Activated CD4-positive, alpha-beta T cell treated with anti-CD3 and anti-CD28 coated beads, Interleukin-2, amount 10 ng/mL, durations not matched to agents 24 days and 14 days (primary cell): ENCODE results near the gene PRR14L. TPM values are rescaled to one million over a fixed set of nuclear protein-coding genes. Genes with fewer than 3 reads are reported as not detected.
"Not testable (repeated sequence)": the region's sequence is repeated elsewhere in the genome, so short reads cannot be mapped to it uniquely, and the experiment has no call there.

ENCODE experiments used
- DNase-seq: peaks from one replicate; pipeline ENCODE4 v3.0.0; 2022
- H3K27ac Mint-ChIP-seq: one replicate; pipeline ENCODE4 v1.8.0; 2022; ENCODE audit warnings: mild to moderate bottlenecking, mixed read lengths
- H3K27me3 Mint-ChIP-seq: one replicate; pipeline ENCODE4 v1.8.0; 2022; ENCODE audit warnings: mixed read lengths
- H3K36me3 Mint-ChIP-seq: one replicate; pipeline ENCODE4 v1.8.0; 2022; ENCODE audit warnings: low read depth, mild to moderate bottlenecking, mixed read lengths
- H3K4me1 Mint-ChIP-seq: one replicate; pipeline ENCODE4 v1.8.0; 2021; ENCODE audit warnings: mixed read lengths
- H3K4me3 Mint-ChIP-seq: one replicate; pipeline ENCODE4 v1.8.0; 2022; ENCODE audit warnings: mild to moderate bottlenecking, moderate library complexity, mixed read lengths
- H3K9me3 Mint-ChIP-seq: one replicate; pipeline ENCODE4 v1.8.0; 2021; ENCODE audit warnings: mixed read lengths
- intact Hi-C: fragments of 100-400 bp; cut with micrococcal nuclease; formaldehyde crosslinking; loops from one replicate; pipeline ENCODE4 v1.15.1; 2023
- total RNA-seq: library from RNA; stranded (reverse); gene quantifications from 2 replicates; pipeline ENCODE4 v1.2.3, GENCODE V29; 2022

The PRR14L gene
- total RNA-seq, result 61.0 and 63.6 TPM in 2 replicates

- DNase-seq, result peak; percentile 100
- Mint-ChIP-seq H3K4me3 (peak within 1 kb of the TSS; percentile 99), H3K4me1 (peaks cover 48% of the 10 kb centered on the region), H3K36me3 (peaks cover 22% of the 10 kb centered on the region), H3K9me3 (no peaks in the 10 kb centered on the region), H3K27ac (peak within 1 kb of the TSS; percentile 96), H3K27me3 (peaks cover 2% of the 10 kb centered on the region)
- intact Hi-C loops, result loop anchor here (1.0 to 5.0 kb wide), 4 partner anchors 87 to 723 kb away; partner anchors contain the start of genes FBXO7, PISD, SMTN and YWHAH
Observed at GRCh38 chr22:31749636-31750364, at the start of gene PRR14L. Gene PRR14L, minus strand, starts transcription at chr22:31750132. Its CDS starts 11,272 bp downstream, at chr22:31738860.

GRCh38 chr22:31799358-31799757 is 49.4 kb upstream of the PRR14L start:
- H3K9me3 Mint-ChIP-seq, intact Hi-C loops, DNase-seq, H3K27ac Mint-ChIP-seq, H3K4me3 Mint-ChIP-seq, H3K4me1 Mint-ChIP-seq, H3K27me3 Mint-ChIP-seq: not testable (repeated sequence)
- peaks cover 29% of the 10 kb centered on the region for H3K36me3 Mint-ChIP-seq

- no peaks in the 10 kb centered on the region for H3K9me3 Mint-ChIP-seq
- H3K4me3 Mint-ChIP-seq, result no peak overlapping the region
- H3K36me3 Mint-ChIP-seq, result peaks cover 21% of the 10 kb centered on the region
- no peaks in the 10 kb centered on the region for H3K27me3 Mint-ChIP-seq
- peaks cover 5% of the 10 kb centered on the region for H3K4me1 Mint-ChIP-seq
- no peak for DNase-seq
- no peak overlapping the region for H3K27ac Mint-ChIP-seq
- intact Hi-C loops, result no loop called here
Observed at GRCh38 chr22:31790240-31790639, 40.3 kb upstream of the PRR14L start.

GRCh38 chr22:31789803-31790202 is 39.9 kb upstream of the PRR14L start:
- intact Hi-C loops, result no loop called here

GRCh38 chr22:31776231-31776630 is 26.3 kb upstream of the PRR14L start:
- Mint-ChIP-seq H3K4me1 (no peaks in the 10 kb centered on the region), H3K36me3 (peaks cover 29% of the 10 kb centered on the region), H3K4me3 (no peak overlapping the region), H3K9me3 (no peaks in the 10 kb centered on the region), H3K27ac (no peak overlapping the region), H3K27me3 (no peaks in the 10 kb centered on the region)
- intact Hi-C loops, result no loop called here
- DNase-seq, result no peak

More at GRCh38 chr22:31789803-31790202, 39.9 kb upstream of the PRR14L start:
- no peak for DNase-seq
- Mint-ChIP-seq H3K4me3 (no peak overlapping the region), H3K4me1 (peaks cover 5% of the 10 kb centered on the region), H3K27ac (no peak overlapping the region), H3K27me3 (no peaks in the 10 kb centered on the region), H3K36me3 (peaks cover 24% of the 10 kb centered on the region), H3K9me3 (no peaks in the 10 kb centered on the region)

GRCh38 chr22:31773416-31773815 is 23.5 kb upstream of the PRR14L start:
- Mint-ChIP-seq H3K4me1 (no peaks in the 10 kb centered on the region), H3K27ac (no peak overlapping the region), H3K4me3 (no peak overlapping the region), H3K9me3 (no peaks in the 10 kb centered on the region), H3K36me3 (peaks cover 24% of the 10 kb centered on the region), H3K27me3 (no peaks in the 10 kb centered on the region)
- DNase-seq, result no peak
- intact Hi-C loops, result no loop called here

- no peaks in the 10 kb centered on the region for H3K9me3 Mint-ChIP-seq
- H3K4me3 Mint-ChIP-seq, result no peak overlapping the region
- peaks cover 29% of the 10 kb centered on the region for H3K36me3 Mint-ChIP-seq
- intact Hi-C loops, result no loop called here
- no peaks in the 10 kb centered on the region for H3K27me3 Mint-ChIP-seq
- H3K27ac Mint-ChIP-seq, result no peak overlapping the region
- no peak for DNase-seq
- no peaks in the 10 kb centered on the region for H3K4me1 Mint-ChIP-seq
Observed at GRCh38 chr22:31768422-31769059, 18.6 kb upstream of the PRR14L start.

- Mint-ChIP-seq H3K27me3 (no peaks in the 10 kb centered on the region), H3K9me3 (no peaks in the 10 kb centered on the region), H3K4me1 (no peaks in the 10 kb centered on the region), H3K27ac (no peak overlapping the region), H3K36me3 (peaks cover 36% of the 10 kb centered on the region), H3K4me3 (no peak overlapping the region)
- DNase-seq, result no peak
- intact Hi-C loops, result no loop called here
Observed at GRCh38 chr22:31764785-31765184, 14.9 kb upstream of the PRR14L start.

- H3K4me3 Mint-ChIP-seq, H3K27ac Mint-ChIP-seq, intact Hi-C loops, H3K27me3 Mint-ChIP-seq, DNase-seq, H3K9me3 Mint-ChIP-seq: not testable (repeated sequence)
- H3K4me1 Mint-ChIP-seq, result peaks cover 15% of the 10 kb centered on the region
- H3K36me3 Mint-ChIP-seq, result peaks cover 17% of the 10 kb centered on the region
Observed at GRCh38 chr22:31758860-31759259, 8.9 kb upstream of the PRR14L start.

- intact Hi-C loops, result no loop called here
- no peak for DNase-seq
Observed at GRCh38 chr22:31757265-31757664, 7.3 kb upstream of the PRR14L start.

GRCh38 chr22:31754813-31755212 is 4.9 kb upstream of the PRR14L start:
- Mint-ChIP-seq H3K27ac (peak overlapping the region; percentile 98), H3K4me1 (peaks cover 37% of the 10 kb centered on the region), H3K27me3 (peaks cover 2% of the 10 kb centered on the region), H3K9me3 (no peaks in the 10 kb centered on the region), H3K36me3 (peaks cover 9% of the 10 kb centered on the region), H3K4me3 (peak overlapping the region; percentile 95)
- no peak for DNase-seq
- intact Hi-C loops, result loop anchor here (2.0 to 5.0 kb wide), 3 partner anchors 74 to 717 kb away; partner anchors contain the start of genes FBXO7 and SMTN

More at GRCh38 chr22:31757265-31757664, 7.3 kb upstream of the PRR14L start:
- H3K36me3 Mint-ChIP-seq, result peaks cover 15% of the 10 kb centered on the region
- H3K9me3 Mint-ChIP-seq, result no peaks in the 10 kb centered on the region
- H3K4me1 Mint-ChIP-seq, result peaks cover 26% of the 10 kb centered on the region
- H3K27ac Mint-ChIP-seq, result no peak overlapping the region
- H3K27me3 Mint-ChIP-seq, result no peaks in the 10 kb centered on the region
- H3K4me3 Mint-ChIP-seq, result no peak overlapping the region

GRCh38 chr22:31753634-31754501 is 3.9 kb upstream of the PRR14L start, which contains the start of gene DEPDC5:
Gene DEPDC5, plus strand, starts transcription at chr22:31754019. Its CDS starts 903 bp downstream, at chr22:31754922.
- Mint-ChIP-seq H3K36me3 (peaks cover 10% of the 10 kb centered on the region), H3K9me3 (no peaks in the 10 kb centered on the region), H3K4me1 (peaks cover 40% of the 10 kb centered on the region), H3K4me3 (peak within 1 kb of the TSS; percentile 95), H3K27ac (peak within 1 kb of the TSS; percentile 98), H3K27me3 (peaks cover 2% of the 10 kb centered on the region)
- intact Hi-C loops, result loop anchor here (1.0 to 5.0 kb wide), 4 partner anchors 75 to 718 kb away; partner anchors contain the start of genes FBXO7, PISD and SMTN
- DNase-seq, result peak; percentile 100

GRCh38 chr22:31753005-31753633 is 3.2 kb upstream of the PRR14L start:
- H3K4me1 Mint-ChIP-seq, result peaks cover 45% of the 10 kb centered on the region
- H3K27ac Mint-ChIP-seq, result peak overlapping the region; percentile 98
- H3K4me3 Mint-ChIP-seq, result peak overlapping the region; percentile 95
- peaks cover 9% of the 10 kb centered on the region for H3K36me3 Mint-ChIP-seq
- intact Hi-C loops, result loop anchor here (1.0 to 5.0 kb wide), 3 partner anchors 91 to 719 kb away; partner anchors contain the start of genes FBXO7, PISD and SMTN
- peak; percentile 69 for DNase-seq
- peaks cover 2% of the 10 kb centered on the region for H3K27me3 Mint-ChIP-seq
- no peaks in the 10 kb centered on the region for H3K9me3 Mint-ChIP-seq
